SK-N-SH treated with all-trans-retinoic acid at 6 μM for 48 hours (cell line): ENCODE results near the gene PRPS2.

ENCODE experiments used
- CSDC2 ChIP-seq: fragments of 250-450 bp; sonication (Bioruptor Pico); IDR thresholded peaks from 2 replicates; pipeline ENCODE4 v1.5.0; 2020; ENCODE audit warnings: mild to moderate bottlenecking, moderate library complexity
- ESRRG ChIP-seq: fragments of 250-450 bp; sonication (Bioruptor Pico); IDR thresholded peaks from 2 replicates; pipeline ENCODE4 v1.6.1; 2021; ENCODE audit warnings: mild to moderate bottlenecking
- PPARA ChIP-seq: fragments of 250-450 bp; sonication (Bioruptor Pico); IDR thresholded peaks from 2 replicates; pipeline ENCODE4 v1.5.0; 2020; ENCODE audit warnings: mild to moderate bottlenecking, borderline replicate concordance
- RARB ChIP-seq: fragments of 250-450 bp; sonication (Bioruptor Pico); IDR thresholded peaks from 2 replicates; pipeline ENCODE4 v1.8.0; 2021; ENCODE audit warnings: mild to moderate bottlenecking, moderate library complexity
- TCF4 ChIP-seq: fragments of 250-450 bp; sonication (Bioruptor Pico); IDR thresholded peaks from 2 replicates; pipeline ENCODE4 v1.8.0; 2021; ENCODE audit warnings: mild to moderate bottlenecking, moderate library complexity, borderline replicate concordance
- TOX ChIP-seq: fragments of 250-450 bp; sonication (Bioruptor Pico); IDR thresholded peaks from 2 replicates; pipeline ENCODE4 v1.8.0; 2021; ENCODE audit warnings: mild to moderate bottlenecking, moderate library complexity, borderline replicate concordance
- ZFP30 ChIP-seq: fragments of 450-650 bp; formaldehyde crosslinking; IDR thresholded peaks from 2 replicates; pipeline ENCODE4 v1.5.0; 2022; ENCODE audit warnings: mild to moderate bottlenecking, moderate library complexity
- TF ChIP-seq, protein P1 (sequence below): fragments of 250-450 bp; sonication (Bioruptor Pico); IDR thresholded peaks from 2 replicates; pipeline ENCODE4 v1.8.0; 2020; ENCODE audit warnings: mild to moderate bottlenecking, moderate library complexity, borderline replicate concordance
- TF ChIP-seq, protein P2 (sequence below): fragments of 250-450 bp; sonication (Bioruptor Pico); IDR thresholded peaks from 2 replicates; pipeline ENCODE4 v1.5.1; 2020; ENCODE audit warnings: low read depth, mild to moderate bottlenecking, moderate library complexity
- TF ChIP-seq, protein P3 (sequence below): fragments of 250-450 bp; sonication (Bioruptor Pico); IDR thresholded peaks from 2 replicates; pipeline ENCODE4 v1.5.1; 2021; ENCODE audit warnings: mild to moderate bottlenecking, moderate library complexity

DNA sequence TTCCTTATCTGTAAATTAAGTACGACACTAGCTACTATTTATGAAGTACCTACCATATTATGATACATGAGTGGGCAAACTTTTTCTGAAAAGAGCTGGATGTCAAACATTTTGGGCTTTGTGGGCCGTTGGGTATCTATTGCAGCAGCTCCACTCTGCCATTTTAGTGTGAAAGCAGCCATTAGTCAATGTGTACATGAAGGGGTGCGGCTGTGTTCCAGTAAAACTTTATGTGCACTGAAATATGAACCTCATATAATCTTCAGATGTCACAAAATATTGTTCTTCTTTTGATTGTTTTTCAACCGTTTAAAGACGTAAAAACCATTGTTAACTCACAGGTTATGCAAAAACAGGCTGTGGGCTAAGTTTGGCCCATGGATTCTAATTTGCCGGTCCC is 14.1 kb downstream of the PRPS2 start:
- TF ChIP-seq, protein P1, sequence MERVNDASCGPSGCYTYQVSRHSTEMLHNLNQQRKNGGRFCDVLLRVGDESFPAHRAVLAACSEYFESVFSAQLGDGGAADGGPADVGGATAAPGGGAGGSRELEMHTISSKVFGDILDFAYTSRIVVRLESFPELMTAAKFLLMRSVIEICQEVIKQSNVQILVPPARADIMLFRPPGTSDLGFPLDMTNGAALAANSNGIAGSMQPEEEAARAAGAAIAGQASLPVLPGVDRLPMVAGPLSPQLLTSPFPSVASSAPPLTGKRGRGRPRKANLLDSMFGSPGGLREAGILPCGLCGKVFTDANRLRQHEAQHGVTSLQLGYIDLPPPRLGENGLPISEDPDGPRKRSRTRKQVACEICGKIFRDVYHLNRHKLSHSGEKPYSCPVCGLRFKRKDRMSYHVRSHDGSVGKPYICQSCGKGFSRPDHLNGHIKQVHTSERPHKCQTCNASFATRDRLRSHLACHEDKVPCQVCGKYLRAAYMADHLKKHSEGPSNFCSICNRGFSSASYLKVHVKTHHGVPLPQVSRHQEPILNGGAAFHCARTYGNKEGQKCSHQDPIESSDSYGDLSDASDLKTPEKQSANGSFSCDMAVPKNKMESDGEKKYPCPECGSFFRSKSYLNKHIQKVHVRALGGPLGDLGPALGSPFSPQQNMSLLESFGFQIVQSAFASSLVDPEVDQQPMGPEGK (CRISPR knock-in tag), result no peak
- TF ChIP-seq, protein P2, sequence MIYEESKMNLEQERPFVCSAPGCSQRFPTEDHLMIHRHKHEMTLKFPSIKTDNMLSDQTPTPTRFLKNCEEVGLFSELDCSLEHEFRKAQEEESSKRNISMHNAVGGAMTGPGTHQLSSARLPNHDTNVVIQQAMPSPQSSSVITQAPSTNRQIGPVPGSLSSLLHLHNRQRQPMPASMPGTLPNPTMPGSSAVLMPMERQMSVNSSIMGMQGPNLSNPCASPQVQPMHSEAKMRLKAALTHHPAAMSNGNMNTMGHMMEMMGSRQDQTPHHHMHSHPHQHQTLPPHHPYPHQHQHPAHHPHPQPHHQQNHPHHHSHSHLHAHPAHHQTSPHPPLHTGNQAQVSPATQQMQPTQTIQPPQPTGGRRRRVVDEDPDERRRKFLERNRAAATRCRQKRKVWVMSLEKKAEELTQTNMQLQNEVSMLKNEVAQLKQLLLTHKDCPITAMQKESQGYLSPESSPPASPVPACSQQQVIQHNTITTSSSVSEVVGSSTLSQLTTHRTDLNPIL, result no peak
- no peak for TF ChIP-seq ZFP30 (CRISPR knock-in tag)
- no peak for TF ChIP-seq PPARA
- no peak for TF ChIP-seq CSDC2 (CRISPR knock-in tag)
- no peak for TF ChIP-seq RARB (CRISPR knock-in tag)
- TF ChIP-seq ESRRG (CRISPR knock-in tag), result no peak
- TF ChIP-seq, protein P3, sequence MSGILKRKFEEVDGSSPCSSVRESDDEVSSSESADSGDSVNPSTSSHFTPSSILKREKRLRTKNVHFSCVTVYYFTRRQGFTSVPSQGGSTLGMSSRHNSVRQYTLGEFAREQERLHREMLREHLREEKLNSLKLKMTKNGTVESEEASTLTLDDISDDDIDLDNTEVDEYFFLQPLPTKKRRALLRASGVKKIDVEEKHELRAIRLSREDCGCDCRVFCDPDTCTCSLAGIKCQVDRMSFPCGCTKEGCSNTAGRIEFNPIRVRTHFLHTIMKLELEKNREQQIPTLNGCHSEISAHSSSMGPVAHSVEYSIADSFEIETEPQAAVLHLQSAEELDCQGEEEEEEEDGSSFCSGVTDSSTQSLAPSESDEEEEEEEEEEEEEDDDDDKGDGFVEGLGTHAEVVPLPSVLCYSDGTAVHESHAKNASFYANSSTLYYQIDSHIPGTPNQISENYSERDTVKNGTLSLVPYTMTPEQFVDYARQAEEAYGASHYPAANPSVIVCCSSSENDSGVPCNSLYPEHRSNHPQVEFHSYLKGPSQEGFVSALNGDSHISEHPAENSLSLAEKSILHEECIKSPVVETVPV (CRISPR knock-in tag), result no peak
- TF ChIP-seq TCF4 (CRISPR knock-in tag), result no peak
- TF ChIP-seq TOX (CRISPR knock-in tag), result no peak
